Limb (tissue), 2 donors: ENCODE measurements around the gene NSG2.
"Not testable (repeated sequence)": the region's sequence is repeated elsewhere in the genome, so short reads cannot be mapped to it uniquely, and the experiment has no call there.

Source experiments
- DNase-seq, 2 donors: peaks; one replicate each; pipeline ENCODE4 v3.0.0-alpha.2; 2016; ENCODE audit errors: extremely low spot score in 2 of 2

Gene NSG2

DNA sequence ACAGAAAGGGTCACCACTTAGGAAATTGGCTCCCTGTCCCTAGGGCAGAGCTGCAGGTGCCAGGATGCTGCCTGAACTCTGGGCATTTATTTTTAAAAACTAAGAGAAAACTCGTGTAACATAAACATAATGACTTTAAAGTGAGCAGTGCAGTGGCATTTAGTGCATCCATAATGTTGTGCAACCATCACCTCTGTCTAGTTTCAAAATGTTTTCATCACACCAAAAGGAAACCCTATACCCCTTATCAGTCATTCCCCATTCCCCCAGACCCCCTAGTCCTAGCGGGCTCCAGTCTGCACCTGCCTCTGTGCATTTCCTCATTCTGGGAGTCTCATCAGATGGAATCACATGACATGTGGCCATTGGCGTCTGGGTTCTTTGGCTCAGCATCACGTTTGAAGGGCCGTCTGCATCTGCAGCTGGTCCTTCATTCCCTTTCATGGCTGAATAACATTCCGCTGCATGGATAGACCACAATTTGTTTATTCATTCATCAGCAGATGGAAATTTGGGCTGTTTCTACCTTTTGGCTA lies 55.8 kb downstream of the NSG2 start:
- no peak for DNase-seq

DNA sequence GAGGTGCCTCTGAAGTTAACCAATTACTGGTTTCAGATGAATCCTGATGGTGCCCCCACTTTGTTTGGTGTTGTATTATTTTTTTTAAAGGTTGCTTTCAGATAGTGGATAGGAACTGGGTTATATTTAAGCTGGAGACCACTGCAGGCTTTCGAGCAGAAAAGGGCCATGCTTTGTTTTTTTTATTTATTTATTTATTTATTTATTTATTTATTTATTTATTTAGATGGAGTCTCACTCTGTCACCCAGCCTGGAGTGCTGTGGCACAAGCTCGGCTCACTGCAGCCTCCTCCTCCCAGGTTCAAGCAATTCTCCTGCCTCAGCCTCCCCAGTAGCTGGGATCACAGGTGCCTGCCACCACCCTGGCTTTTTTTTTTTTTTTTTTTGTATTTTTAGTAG lies 57.1 kb downstream of the NSG2 start:
- DNase-seq, result not testable (repeated sequence)

DNA sequence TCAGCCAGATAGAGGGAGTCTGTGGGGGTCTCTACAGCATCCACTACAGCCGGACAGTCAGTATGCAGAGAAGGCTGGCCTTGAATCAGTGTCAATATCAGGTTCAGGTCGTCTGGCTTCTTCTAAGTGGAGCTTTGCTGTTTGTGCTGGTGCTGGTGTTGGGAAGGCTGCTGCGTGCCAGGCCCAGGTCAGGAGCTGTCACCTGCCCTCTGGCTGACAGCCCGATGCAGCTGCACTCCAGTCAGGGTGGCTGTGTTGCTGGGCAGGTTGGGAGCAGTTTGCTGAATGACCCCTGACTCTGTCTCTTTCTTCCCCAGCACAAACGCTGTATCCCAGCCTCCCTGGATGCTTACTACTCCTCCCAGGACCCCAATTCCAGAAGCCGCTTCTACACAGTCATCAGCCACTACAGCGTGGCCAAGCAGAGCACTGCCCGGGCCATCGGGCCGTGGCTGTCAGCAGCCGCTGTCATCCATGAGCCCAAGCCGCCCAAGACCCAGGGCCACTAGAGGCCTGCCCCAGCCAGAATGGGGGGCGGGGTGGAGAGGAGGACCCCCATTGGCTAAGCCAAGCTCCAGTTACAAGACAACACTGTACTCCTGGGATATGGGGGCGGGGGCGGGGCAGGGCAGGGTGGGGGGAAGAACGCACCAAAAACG lies 61.6 kb downstream of the NSG2 start:
- DNase-seq, result no peak

DNA sequence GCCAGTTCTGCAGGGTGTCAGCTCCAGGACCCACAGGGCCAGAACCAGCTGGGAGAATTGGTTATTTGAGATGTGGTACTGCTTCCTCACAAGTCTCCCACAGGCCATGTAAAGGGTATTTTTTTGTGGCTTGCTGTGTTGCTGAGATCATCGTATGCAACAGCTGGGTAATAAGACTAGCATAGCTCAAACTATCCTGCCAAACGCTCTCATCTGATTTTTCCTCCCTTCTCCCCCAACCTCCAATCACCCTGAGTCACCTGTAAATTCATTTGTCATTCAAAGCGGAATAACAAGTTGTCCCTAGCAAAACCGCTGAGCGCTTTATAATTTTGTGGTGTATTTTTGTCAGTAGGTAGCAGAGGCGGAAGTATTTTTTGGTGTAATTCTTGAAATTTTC lies 63.2 kb downstream of the NSG2 start:
- DNase-seq, result no peak

DNA sequence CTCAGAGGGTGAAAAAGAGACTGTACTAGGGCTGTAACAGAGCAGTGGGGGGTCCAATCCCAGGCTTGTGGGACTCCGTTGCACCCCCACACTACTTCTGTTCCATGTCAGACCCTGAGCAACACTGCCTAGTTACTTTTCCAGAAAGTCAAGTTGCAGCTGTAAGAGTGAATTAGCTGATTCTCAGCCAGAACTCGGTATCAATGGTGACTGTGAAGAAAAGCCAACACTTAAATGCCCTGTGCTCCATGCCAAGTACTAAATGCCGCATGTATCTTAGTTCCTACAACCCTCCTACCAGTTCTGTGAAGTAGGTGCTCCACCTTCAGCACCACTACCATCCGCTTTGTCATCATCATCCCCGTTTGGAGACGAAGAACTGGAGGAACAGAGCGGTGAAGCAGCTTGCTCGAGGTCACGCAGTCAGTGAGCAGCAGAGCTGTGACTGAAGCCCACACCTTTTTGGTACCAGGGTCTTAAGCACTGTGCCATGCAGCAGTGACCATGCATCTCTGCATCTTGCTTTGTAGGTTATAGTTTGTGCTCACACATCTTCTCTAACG lies 64.3 kb downstream of the NSG2 start:
- DNase-seq, result no peak

DNA sequence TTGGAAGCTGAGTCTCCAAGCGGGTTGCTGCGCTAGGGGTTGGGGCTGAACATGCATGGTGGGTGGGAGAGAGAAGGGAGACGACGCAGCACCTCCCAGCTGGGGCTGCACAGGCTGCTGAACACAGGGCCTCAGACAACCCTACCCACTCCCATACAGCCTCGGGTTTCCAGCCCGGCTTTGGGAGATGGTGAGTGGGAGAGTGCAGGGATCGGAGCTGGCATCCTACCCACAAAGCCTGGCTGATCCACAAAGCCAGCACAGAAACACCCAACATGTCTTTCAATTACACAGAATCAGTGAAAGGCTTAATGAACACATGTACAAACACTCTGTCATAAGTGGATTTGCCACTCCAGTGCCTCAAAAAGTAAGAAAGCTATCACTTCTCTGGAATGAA lies 64.8 kb downstream of the NSG2 start:
- no peak for DNase-seq

DNA sequence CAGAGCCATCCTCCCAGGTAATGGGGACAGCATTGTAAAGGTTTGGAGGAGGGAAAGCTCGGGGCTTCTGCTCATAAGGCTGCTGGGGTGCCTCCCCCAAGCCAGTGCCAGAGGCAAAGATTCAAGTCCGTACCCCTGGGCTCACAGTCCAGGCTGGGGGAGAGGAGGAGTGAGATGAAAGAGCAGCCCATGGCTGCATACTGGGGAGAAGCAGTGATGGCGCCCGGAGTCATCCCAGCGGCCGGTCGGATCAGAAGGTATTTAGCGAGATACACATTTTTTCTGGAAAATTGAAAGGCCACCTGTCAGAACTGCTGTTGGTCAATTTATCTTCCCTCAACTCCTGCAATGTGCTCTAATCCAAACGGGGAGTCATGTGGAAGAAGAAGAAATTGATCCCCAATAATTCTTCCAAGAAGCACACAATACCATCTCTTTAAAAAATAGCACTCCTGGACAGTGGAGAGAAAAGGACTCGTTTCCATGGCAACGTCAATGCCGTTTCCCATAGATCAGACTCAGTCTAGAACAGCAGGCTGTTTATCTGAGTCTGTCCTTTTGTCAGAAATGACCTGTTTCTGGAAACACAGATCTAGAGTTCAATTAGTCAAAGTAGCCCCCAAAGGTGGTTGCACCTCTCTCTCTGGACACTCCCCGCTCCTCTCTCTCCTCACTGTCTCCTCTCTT lies 65.9 kb downstream of the NSG2 start:
- no peak for DNase-seq

DNA sequence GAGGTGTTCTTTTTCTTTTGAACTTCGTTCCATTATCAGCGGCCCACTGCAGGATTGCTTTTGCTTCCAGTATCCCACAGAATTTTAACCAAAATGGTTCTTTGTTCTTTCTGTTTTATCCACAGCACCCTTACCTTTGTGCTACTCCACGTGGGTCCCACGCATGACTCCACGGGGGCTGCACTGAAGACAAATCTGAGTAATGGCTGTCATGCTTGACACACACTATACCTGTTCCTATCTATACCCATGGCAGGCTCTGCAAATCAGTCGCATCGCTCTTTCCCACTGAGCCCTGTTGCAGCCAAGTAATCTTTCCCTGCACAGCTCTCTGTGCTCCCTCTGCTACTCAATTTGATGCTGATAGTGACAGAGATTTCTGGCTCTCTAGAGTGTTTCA lies 69.7 kb downstream of the NSG2 start:
- DNase-seq, result no peak

DNA sequence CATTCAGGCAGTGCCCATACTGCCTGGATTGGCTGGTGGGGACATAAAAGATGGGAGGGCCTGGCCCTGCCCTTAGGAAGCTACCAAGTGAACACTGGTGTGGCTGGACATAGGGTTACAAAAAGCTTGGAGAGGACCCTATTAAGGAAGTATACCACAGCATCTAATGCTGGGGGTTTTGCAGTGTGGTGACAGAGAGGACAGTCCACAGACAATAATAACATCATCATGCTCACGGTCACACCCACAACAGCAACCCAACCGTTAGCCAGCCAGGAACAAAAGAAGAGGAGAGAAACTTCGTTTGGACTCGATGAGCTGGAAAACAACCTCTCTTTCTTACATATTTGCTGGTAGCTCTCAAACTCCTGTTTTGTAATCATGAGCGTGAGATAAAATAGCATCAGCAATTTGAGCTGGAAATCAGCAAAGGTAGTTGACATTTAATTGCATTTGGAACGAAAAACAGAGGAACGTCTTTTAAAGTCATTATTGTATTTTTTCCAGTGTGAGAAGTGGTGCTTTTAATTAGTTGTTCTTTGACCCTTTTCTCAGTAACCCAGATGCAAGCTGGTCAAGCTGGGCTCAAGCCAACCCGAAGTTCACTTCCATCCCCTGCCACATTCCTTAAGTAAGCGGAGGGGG lies 73.4 kb downstream of the NSG2 start:
- DNase-seq, result no peak

DNA sequence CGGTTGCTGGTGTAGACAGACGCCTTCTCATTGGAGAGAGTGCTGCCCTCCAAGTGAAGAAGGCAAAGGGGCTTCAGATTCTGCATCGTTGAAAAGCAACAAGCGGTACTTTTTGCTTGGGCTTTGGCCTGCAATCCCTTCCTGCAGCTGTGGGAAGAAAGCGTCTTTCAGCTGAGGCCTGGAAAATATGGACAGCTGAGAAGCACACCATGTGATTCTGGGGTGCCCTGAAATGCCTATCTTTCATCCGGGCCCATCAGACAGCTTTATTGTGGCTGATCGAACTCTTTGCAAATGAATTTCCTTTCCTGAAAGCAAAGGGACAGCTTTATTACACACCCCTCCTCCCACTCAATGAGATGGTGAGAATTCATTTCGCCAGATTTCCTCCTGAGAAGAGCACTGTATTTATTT lies 74.0 kb downstream of the NSG2 start:
- peak in 1 of 2 donors; percentile 7 for DNase-seq

DNA sequence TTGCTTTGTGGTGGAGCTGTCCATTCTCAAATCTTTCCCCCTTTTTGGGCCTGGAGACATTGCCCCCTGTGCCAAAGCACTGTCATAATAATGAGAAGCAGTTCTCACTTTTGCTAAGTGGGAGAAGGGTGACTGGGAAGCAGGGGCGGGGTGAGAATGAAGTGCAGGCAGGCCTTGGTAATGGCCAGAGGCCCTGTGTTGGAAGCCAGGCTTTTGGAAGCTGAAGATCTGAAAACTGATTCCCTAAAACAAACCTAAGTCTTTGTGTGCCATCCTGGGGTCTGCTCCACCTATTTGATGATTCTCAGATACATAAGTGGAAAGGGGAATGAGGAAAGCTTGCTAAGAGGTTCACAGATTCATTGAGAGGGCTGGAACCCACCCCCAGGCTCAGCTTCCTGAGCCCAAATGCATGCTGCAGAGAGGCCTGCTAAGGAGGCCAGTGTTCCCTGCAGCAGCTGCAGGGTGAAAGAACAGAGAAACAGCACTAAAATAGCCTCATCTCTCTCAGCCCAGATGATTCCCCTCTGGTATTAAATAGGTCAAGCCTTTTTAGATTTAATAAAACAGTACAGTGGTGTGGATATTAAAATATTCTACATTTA lies 75.0 kb downstream of the NSG2 start:
- DNase-seq, result no peak

DNA sequence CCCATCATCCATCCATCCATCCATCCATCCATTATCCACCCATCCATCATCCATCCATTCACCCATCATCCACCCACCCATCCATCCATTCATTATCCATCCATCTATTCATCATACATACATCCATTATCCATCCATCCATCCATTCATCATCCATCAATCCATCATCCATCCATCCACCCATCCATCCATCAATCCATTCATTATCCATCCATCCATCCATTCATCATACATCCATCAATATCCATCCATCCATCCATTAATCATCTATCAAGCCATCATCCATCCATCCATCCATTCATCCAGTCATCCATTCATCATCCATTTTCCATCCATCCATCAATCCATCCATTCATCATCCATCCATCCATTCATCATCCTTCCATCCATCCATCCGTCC lies 89.0 kb downstream of the NSG2 start:
- no peak for DNase-seq

DNA sequence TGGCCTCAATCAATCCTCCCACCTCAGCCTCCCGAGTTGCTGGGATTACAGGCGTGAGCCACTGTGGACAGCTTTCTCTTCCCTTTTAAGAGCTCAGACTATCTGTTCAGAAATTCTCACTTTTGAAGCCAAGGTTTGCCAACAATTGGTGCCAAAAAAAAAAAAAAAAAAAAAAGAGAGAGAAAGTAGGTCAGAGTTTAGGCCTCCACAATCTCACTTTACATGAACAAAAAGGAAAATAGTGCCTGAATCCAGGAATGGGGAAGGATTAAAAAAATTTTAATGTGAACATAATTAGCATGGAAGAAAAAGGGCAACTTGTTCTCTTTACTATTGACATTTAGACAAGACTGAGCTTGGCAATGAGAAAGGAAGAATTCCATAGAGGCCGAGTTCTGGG lies 94.1 kb downstream of the NSG2 start:
- no peak for DNase-seq

DNA sequence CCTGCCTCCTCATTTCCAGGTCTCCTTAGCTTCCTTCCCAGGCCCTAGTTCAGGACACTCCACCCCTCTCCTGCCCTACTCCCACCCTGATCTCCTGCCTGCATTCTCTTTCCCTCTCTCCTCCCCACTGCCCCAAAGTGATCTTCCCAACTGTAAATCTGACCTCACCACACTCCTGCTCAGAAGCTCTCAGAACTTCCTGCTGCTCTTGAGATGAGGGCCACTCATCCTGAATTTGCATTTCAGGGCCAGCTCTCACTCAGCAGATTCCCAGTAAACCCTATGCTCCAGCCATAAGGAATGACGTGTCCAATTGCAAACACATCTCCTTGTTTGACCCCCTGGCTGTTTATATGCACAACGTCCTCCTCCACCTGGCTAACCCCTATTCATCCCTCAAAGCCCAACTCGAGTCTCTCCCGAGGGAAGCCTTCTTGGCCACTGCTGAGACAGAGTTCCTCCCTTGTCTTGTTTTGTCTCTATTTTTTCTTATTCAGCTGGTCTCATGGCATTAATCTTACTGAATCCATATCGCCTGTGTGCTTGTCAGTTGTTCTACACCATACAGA lies 95.0 kb downstream of the NSG2 start:
- no peak for DNase-seq

DNA sequence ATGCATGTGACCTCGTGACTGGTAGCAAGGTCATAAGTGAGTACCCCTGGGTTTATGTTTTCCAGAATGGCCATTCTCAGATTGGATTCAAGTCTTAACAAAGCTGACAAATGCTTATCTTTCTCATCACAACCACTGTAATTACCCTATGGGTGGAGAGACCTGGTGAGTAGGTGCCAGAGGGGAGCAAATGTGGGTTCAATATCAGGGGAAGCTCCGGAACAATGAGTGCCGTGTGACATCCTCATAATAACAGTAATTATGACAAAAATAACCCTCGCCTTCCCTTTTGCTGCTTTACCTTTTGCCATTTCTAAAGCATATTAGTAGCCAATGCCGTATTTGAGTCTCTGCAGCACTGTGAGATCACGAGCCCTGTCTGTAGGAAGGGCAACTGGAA lies 95.9 kb downstream of the NSG2 start:
- DNase-seq, result no peak

DNA sequence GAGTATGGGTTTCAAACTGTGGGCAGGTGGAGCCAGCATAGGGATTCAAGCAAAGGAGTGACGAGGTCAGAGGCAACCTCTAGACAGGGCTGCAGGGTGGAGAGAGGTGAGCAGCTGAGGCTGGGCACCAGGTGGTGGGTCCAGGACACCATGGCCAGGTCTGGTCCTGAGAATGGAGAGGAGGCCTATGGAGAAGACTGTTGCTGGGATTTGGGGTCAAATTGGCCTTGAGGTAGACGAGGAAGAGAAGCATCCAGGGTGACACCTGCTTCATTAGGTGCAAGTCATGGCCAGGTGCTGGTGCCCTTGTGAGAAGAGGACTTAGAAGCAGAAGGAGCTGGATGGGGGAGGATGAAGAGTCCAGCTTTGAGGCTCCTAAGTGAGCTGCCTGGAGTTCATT lies 99.6 kb downstream of the NSG2 start:
- DNase-seq, result no peak

DNA sequence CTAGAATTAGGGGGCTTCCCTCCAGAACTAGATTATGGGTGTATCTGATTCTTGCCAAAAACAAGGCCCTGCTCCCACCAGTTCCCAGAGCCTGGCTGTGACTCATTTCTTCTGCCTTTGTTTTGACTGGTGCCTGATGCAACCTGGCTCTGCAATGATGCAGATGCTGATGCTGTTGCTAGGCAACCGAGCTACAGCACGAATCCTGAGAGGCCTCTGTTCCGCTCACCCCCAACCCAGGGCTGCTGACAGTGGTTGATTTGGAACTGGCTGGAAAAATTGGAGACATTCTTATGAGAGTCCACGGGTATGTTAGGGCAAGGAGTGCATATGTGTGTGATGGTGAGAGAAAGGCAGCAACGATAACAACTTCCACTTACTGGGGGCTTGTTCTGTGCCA lies 100.3 kb downstream of the NSG2 start:
- peak in 1 of 2 donors; percentile 73 for DNase-seq

DNA sequence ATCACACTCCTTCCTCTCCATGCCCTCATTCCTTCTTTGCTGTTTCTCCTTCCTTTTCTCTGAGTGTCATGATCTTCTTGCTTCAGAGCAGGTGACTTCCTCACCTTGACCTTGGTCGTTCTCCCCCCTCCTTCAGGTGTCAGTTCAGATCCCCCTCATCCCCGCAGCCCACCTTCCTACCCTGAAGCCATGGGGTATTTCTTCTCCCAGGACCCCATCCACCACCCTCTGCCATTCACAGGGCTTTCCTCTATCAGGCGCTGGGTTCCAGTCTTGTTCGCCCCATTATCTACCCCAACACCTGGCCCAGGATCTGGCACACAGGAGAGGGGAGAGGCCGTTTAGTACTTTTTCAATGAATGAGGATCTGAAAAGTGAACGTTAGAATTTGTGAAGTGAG lies 101.0 kb downstream of the NSG2 start:
- no peak for DNase-seq

DNA sequence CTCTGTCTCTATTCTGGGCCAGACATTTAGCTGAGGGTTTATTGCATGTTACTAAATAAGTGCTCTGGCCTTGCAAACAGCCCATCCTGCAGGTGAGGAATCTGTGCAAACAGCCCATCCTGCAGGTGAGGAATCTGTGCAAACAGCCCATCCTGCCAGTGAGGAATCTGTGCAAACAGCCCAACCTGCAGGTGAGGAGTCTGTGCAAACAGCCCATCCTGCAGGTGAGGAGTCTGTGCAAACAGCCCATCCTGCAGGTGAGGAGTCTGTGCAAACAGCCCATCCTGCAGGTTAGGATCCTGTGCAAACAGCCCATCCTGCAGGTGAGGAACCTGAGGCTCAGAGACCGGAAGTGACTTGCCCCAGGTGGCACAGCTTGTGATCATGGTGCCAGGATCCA lies 101.5 kb downstream of the NSG2 start:
- DNase-seq, result not testable (repeated sequence)

DNA sequence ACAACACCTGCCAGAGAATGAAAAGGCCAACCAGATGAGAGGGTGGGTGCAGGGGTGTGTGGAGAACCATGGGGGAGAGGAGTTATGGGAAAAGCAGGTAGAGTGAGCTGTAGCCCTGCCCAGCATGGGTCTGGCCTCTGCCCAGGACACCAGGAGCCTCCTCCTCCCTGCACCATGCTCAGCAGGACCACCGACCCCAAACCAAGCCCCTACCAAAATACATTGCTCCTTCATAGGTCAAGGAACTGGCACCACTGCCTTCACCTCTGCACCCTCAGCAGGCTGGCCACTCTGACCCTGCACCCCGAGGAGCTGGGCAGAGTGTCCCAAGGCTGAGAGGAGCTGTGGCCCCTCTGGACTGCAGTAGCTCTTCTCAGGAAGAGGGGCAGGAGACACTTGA lies 102.0 kb downstream of the NSG2 start:
- no peak for DNase-seq

DNA sequence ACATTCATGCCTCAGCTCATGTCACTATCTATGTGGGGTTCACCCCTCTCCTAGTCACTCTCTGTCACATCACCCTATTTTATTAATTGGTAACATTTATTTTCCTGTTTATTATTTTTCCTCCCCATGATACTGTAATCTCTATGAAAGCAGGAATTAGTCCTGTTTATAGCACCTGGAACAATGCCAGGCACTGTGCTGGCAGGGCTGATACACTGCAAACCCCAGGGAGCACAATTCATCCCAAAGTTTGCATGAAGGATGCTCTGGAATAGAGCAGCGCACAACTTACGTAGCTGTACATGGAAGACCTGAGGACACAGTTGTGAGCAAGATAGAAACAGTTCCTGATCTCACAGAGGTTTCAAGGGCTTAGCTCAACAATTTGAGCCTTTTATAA lies 103.2 kb downstream of the NSG2 start:
- DNase-seq, result no peak

DNA sequence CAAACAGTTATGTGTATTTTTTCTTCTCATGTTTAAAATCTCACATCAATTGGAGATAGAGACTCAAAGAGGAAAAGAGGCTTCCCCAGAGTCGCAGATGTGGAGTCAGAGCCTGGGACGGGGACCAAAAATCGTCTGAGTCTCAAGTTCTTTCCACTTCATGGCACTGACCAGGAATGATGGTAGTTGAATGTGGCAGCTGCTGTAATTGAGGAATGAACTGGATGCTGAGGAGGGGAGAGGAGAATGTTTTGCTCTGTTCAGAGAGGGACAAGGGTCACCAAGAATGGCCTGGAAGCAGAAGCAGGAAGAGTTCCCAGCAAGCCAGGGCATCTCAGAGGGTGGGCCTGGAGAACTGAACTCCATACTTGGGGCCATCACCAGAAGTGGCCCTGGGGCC lies 103.9 kb downstream of the NSG2 start:
- no peak for DNase-seq
